Gastroesophageal sphincter (tissue), 4 donors: Measurements from ENCODE around the gene ARFRP1. TPM values are rescaled to one million over a fixed set of nuclear protein-coding genes. Genes with fewer than 3 reads are reported as not detected.

Experiments
- ATAC-seq: fragments of 150-250 bp; one replicate; pipeline ENCODE4 v1.9.1; 2016; ENCODE audit warnings: mild to moderate bottlenecking, moderate library complexity
- H3K27ac ChIP-seq, 4 donors: fragments of 200-600 bp; sonication (generic) in 3 of 4; 1 replicate in 3 of 4; 2 replicates in 1 of 4; pipeline ENCODE4 v1.5.1; 2016 to 2019
- H3K27me3 ChIP-seq: fragments of 200-600 bp; sonication (generic); one replicate; pipeline ENCODE4 v1.5.1; 2019
- H3K36me3 ChIP-seq, 2 donors: fragments of 200-600 bp; sonication (generic); one replicate each; pipeline ENCODE4 v1.5.1; 2019; ENCODE audit warnings: control low read depth in 1 of 2
- H3K4me1 ChIP-seq, 3 donors: fragments of 200-600 bp; sonication (generic); 1 replicate in 2 of 3; 2 replicates in 1 of 3; pipeline ENCODE4 v1.5.1; 2016 to 2019; ENCODE audit warnings: control low read depth in 2 of 3
- H3K4me3 ChIP-seq, 2 donors: fragments of 200-600 bp; sonication (generic); one replicate each; pipeline ENCODE4 v1.5.1; 2019; ENCODE audit warnings: mild to moderate bottlenecking in 1 of 2, moderate library complexity in 1 of 2
- H3K9me3 ChIP-seq, 3 donors: fragments of 200-600 bp; sonication (generic); one replicate each; pipeline ENCODE4 v1.5.1; 2017 to 2019; ENCODE audit warnings: control low read depth in 2 of 3
- EP300 ChIP-seq: sonication (generic); formaldehyde crosslinking; IDR thresholded peaks from one replicate; pipeline ENCODE4 v1.6.1; 2017; ENCODE audit warnings: antibody characterized with exemption, mild to moderate bottlenecking
- POLR2A ChIP-seq, 2 donors: fragments of 450-650 bp; IDR thresholded peaks; one replicate each; pipeline ENCODE4 v1.6.1; 2017; ENCODE audit warnings: antibody characterized with exemption in 2 of 2, mild to moderate bottlenecking in 2 of 2, moderate library complexity in 1 of 2
- POLR2AphosphoS5 ChIP-seq: sonication (generic); formaldehyde crosslinking; IDR thresholded peaks from one replicate; pipeline ENCODE4 v1.6.1; 2017; ENCODE audit warnings: antibody characterized with exemption
- WGBS, 2 donors: methylation state at CpG; one replicate each; pipeline ENCODE4 v1.1.5; 2018; ENCODE audit warnings: low coverage in 1 of 2; 5-methylcytosine and 5-hydroxymethylcytosine counted together
- total RNA-seq, 4 donors: library from RNA; depleted of rRNA; stranded (reverse); fragments of >200 nt; gene quantifications; one replicate each; pipeline ENCODE4 v1.1.0, GENCODE V29; 2016
- TF ChIP-seq, protein P1 (sequence below), 4 experiments: fragments of 200-600 bp in 2 of 4; fragments of 450-650 bp in 2 of 4; sonication (generic) in 1 of 4; IDR thresholded peaks; one replicate each; pipeline ENCODE4 v1.5.1; 2017 to 2019; ENCODE audit warnings: antibody characterized with exemption in 4 of 4, mild to moderate bottlenecking in 2 of 4, moderate library complexity in 2 of 4

ARFRP1 gene
- total RNA-seq, 4 donors from 2014 or later, result 38.9 to 56.4 (median 49.0) TPM

DNA sequence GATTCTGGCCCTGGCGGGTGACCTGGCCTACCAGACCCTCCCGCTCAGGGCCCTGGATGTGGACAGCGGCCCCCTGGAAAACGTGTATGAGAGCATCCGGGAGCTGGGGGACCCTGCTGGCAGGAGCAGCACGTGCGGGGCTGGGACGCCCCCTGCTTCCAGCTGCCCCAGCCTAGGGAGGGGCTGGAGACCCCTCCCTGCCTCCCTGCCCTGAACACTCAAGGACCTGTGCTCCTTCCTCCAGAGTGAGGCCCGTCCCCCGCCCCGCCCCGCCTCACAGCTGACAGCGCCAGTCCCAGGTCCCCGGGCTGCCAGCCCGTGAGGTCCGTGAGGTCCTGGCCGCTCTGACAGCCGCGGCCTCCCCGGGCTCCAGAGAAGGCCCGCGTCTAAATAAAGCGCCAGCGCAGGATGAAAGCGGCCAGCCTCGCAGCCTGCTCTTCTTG lies 30.9 kb upstream of the ARFRP1 start:
- Histone ChIP-seq H3K36me3 (peaks cover 0 to 55% of the 10 kb centered on the region in 2 donors), H3K4me3 (peak overlapping the region; percentile 33 to 82), H3K9me3 (no peaks in the 10 kb centered on the region), H3K27me3 (no peaks in the 10 kb centered on the region), H3K27ac (peak overlapping the region; percentile 47 to 98 (median 88)), H3K4me1 (peaks cover 0 to 57% (median 31%) of the 10 kb centered on the region in 3 donors)
- no peak for ATAC-seq
- WGBS, 2 donors, result no CpG with 5 or more reads among the region's 26 CpGs
- TF ChIP-seq POLR2A (IDR thresholded peaks at IDR 0.05), result no peak
- TF ChIP-seq, protein P1, sequence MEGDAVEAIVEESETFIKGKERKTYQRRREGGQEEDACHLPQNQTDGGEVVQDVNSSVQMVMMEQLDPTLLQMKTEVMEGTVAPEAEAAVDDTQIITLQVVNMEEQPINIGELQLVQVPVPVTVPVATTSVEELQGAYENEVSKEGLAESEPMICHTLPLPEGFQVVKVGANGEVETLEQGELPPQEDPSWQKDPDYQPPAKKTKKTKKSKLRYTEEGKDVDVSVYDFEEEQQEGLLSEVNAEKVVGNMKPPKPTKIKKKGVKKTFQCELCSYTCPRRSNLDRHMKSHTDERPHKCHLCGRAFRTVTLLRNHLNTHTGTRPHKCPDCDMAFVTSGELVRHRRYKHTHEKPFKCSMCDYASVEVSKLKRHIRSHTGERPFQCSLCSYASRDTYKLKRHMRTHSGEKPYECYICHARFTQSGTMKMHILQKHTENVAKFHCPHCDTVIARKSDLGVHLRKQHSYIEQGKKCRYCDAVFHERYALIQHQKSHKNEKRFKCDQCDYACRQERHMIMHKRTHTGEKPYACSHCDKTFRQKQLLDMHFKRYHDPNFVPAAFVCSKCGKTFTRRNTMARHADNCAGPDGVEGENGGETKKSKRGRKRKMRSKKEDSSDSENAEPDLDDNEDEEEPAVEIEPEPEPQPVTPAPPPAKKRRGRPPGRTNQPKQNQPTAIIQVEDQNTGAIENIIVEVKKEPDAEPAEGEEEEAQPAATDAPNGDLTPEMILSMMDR (IDR thresholded peaks at IDR 0.05), result no peak

DNA sequence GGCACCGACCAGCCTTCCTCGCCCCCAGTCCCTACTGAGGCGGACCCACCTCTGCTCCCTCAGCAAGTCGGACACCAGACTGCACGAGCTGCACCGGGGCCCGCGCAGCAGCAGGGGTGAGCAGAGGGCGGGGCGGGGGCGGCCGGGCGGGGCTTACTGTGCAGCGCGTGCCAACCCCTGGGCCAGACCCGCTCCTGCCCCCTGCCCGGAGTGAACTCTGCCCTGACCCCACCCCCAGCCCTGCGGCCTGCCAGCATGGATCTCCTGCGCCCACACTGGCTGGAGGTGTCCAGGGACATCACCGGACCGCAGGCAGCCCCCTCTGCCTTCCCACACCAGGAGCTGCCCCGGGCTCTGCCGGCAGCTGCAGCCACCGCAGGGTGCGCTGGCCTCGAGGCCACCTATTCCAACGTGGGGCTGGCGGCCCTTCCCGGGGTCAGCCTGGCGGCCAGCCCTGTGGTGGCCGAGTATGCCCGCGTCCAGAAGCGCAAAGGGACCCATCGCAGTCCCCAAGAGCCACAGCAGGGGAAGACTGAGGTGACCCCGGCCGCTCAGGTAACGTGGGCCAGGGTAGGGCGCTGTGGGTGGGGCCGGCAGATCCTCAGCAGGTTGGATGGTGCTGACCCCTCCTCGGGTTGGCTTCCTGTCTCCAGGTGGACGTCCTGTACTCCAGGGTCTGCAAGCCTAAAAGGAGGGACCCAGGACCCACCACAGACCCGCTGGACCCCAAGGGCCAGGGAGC lies 30.3 kb upstream of the ARFRP1 start:
- peak overlapping the region in 3 of 4 donors; percentile 84 to 98 (median 93) for H3K27ac ChIP-seq
- ATAC-seq, result no peak
- peaks cover 0 to 55% of the 10 kb centered on the region in 2 donors for H3K36me3 ChIP-seq
- no peaks in the 10 kb centered on the region for H3K9me3 ChIP-seq
- no CpG with 5 or more reads among the region's 43 CpGs for WGBS, 2 donors
- peaks cover 0 to 56% (median 31%) of the 10 kb centered on the region in 3 donors for H3K4me1 ChIP-seq
- TF ChIP-seq POLR2A (IDR thresholded peaks at IDR 0.05) (no peak), EP300 (no peak), POLR2AphosphoS5 (no peak)
- TF ChIP-seq, protein P1 (IDR thresholded peaks at IDR 0.05), result no peak
- peak overlapping the region; percentile 1 to 82 for H3K4me3 ChIP-seq
- H3K27me3 ChIP-seq, result no peaks in the 10 kb centered on the region

GRCh38 chr20:63737695-63737944 lies 29.8 kb upstream of the ARFRP1 start:
- TF ChIP-seq EP300, result no peak
- TF ChIP-seq, protein P1 (IDR thresholded peaks at IDR 0.05), result no peak
- Histone ChIP-seq H3K36me3 (peaks cover 0 to 52% of the 10 kb centered on the region in 2 donors), H3K4me1 (peaks cover 0 to 51% (median 31%) of the 10 kb centered on the region in 3 donors), H3K27me3 (no peaks in the 10 kb centered on the region), H3K9me3 (no peaks in the 10 kb centered on the region), H3K4me3 (peak overlapping the region; percentile 1 to 82), H3K27ac (peak overlapping the region in 1 of 4 donors; percentile 14)
- no CpG with 5 or more reads among the region's 26 CpGs for WGBS, 2 donors
- ATAC-seq, result no peak

DNA sequence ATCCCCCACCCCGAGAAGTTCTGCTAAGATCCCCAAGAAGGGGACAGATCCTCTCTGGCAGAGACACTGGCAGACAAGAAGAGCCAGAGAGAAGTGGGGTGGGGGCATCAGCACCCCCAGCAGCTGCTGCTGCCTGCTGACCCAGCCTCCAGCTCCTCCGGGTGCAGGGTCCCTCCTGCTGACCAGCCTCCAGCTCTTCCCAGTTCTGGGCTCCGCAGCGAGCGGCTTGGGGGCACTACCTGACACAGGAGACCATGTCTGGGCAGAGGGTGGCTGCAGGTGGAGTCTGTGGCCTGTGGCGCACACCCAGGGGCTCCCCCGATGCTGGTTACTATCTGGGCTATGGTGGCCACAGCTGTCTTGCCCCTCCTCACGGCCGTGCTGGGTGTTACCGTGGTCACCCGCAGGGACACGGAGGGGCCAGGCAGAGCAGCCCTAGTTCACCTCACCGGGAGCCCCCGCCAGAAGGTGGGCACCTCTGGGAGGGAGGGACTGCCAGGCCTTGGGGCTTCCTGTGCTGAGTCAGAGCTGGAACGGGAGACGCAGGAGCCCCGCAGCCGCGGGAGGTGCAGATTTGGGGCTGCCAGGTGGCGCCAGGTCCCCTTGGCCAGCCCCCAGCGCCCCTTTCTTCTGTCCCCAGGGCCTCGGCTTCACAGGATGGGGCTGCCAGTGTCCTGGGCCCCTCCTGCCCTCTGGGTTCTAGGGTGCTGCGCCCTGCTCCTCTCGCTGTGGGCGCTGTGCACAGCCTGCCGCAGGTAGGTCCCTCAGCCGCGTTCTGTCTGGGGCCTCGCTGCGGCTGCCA lies 29.3 kb upstream of the ARFRP1 start:
- Histone ChIP-seq H3K27me3 (no peaks in the 10 kb centered on the region), H3K9me3 (no peaks in the 10 kb centered on the region), H3K4me3 (peak overlapping the region in 1 of 2 donors; percentile 82), H3K4me1 (peaks cover 0 to 46% (median 31%) of the 10 kb centered on the region in 3 donors), H3K27ac (peak overlapping the region in 1 of 4 donors; percentile 14), H3K36me3 (peaks cover 0 to 47% of the 10 kb centered on the region in 2 donors)
- TF ChIP-seq POLR2AphosphoS5, result no peak
- no peak for TF ChIP-seq EP300
- TF ChIP-seq POLR2A (IDR thresholded peaks at IDR 0.05), result no peak
- TF ChIP-seq, protein P1 (IDR thresholded peaks at IDR 0.05), result no peak
- no CpG with 5 or more reads among the region's 30 CpGs for WGBS, 2 donors
- ATAC-seq, result no peak
